Immature natural killer cell (primary cell): ENCODE data around the gene KERA. TPM values are rescaled to one million over a fixed set of nuclear protein-coding genes. Genes with fewer than 3 reads are reported as not detected.
A peak's percentile ranks its signal among the peaks of the same experiment; 100 is the strongest.

Experiments used
- DNase-seq, 3 donors: peaks; one replicate each; pipeline ENCODE4 v3.0.0; 2022; ENCODE audit warnings: mixed read lengths in 1 of 3
- H3K27ac Mint-ChIP-seq, 6 donors: one replicate each; pipeline ENCODE4 v1.8.0; 2020; ENCODE audit warnings: mixed read lengths in 6 of 6, mild to moderate bottlenecking in 5 of 6, inconsistent platforms in 4 of 6, moderate library complexity in 3 of 6
- H3K27me3 Mint-ChIP-seq, 3 donors: one replicate each; pipeline ENCODE4 v1.8.0; 2020 to 2021; ENCODE audit warnings: low read depth in 3 of 3, mild to moderate bottlenecking in 3 of 3, mixed read lengths in 3 of 3, moderate library complexity in 3 of 3, inconsistent platforms in 1 of 3
- H3K36me3 Mint-ChIP-seq, 3 donors: one replicate each; pipeline ENCODE4 v1.8.0; 2020; ENCODE audit warnings: mixed read lengths in 3 of 3, inconsistent platforms in 2 of 3, mild to moderate bottlenecking in 2 of 3
- H3K4me1 Mint-ChIP-seq, 2 donors: one replicate each; pipeline ENCODE4 v1.8.0; 2020; ENCODE audit warnings: inconsistent platforms in 2 of 2, mild to moderate bottlenecking in 2 of 2, mixed read lengths in 2 of 2, moderate library complexity in 1 of 2
- H3K4me3 Mint-ChIP-seq, 5 donors: one replicate each; pipeline ENCODE4 v1.8.0; 2020; ENCODE audit warnings: mild to moderate bottlenecking in 5 of 5, mixed read lengths in 5 of 5, inconsistent platforms in 3 of 5, moderate library complexity in 3 of 5
- H3K9me3 Mint-ChIP-seq, 6 donors: one replicate each; pipeline ENCODE4 v1.8.0; 2020; ENCODE audit warnings: mild to moderate bottlenecking in 6 of 6, mixed read lengths in 6 of 6, inconsistent platforms in 4 of 6, moderate library complexity in 3 of 6
- polyA plus RNA-seq, 3 donors: library from polyadenylated mRNA; unstranded; fragments of 300-500 nt; fragmentation: Illumina TruSeq; gene quantifications; one replicate each; pipeline ENCODE4 v1.2.3, GENCODE V29; 2021

KERA gene
- polyA plus RNA-seq, 3 donors from 2014 or later = not detected

- H3K27me3 Mint-ChIP-seq = peaks cover 0 to 2% (median 0%) of the 10 kb centered on the region in 3 donors
- H3K4me1 Mint-ChIP-seq = no peaks in the 10 kb centered on the region
- H3K27ac Mint-ChIP-seq = no peak overlapping the region
- DNase-seq = no peak
- H3K36me3 Mint-ChIP-seq = no peaks in the 10 kb centered on the region
- H3K9me3 Mint-ChIP-seq = peaks cover 2 to 8% (median 4%) of the 10 kb centered on the region in 6 donors
- H3K4me3 Mint-ChIP-seq = no peak overlapping the region
Measured at GRCh38 chr12:91017511-91018263, 40.1 kb downstream of the KERA start.

DNA sequence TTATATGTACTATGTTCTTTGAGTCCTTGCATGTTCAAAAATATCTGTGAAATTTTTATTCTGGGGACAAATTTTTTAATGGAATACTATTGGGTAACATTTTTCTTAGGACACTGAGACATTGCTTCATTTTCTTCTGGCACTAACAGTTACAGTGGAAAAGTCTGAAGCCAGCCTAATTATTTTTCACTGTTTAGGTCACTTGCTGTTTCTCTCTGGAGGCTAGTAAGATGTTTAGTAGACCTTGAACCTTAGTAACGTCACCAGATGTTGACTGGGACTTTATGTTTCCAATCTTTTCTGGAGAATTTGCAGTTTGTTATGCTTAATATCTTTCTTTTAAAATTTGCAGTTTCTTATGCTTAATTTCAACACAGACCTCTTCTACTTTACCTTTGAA, 40.8 kb downstream of the KERA start:
- H3K4me1 Mint-ChIP-seq = no peaks in the 10 kb centered on the region
- no peak for DNase-seq
- H3K36me3 Mint-ChIP-seq = no peaks in the 10 kb centered on the region
- peaks cover 2 to 8% (median 4%) of the 10 kb centered on the region in 6 donors for H3K9me3 Mint-ChIP-seq
- no peak overlapping the region for H3K4me3 Mint-ChIP-seq
- H3K27ac Mint-ChIP-seq = no peak overlapping the region
- H3K27me3 Mint-ChIP-seq = peaks cover 0 to 2% (median 0%) of the 10 kb centered on the region in 3 donors

- no peak for DNase-seq
- Mint-ChIP-seq H3K4me3 (no peak overlapping the region), H3K27ac (no peak overlapping the region), H3K9me3 (peaks cover 0 to 4% (median 0%) of the 10 kb centered on the region in 6 donors), H3K36me3 (no peaks in the 10 kb centered on the region), H3K27me3 (peaks cover 0 to 11% (median 5%) of the 10 kb centered on the region in 3 donors), H3K4me1 (peaks cover 19 to 30% of the 10 kb centered on the region in 2 donors)
Measured at GRCh38 chr12:91009319-91009950, 48.4 kb downstream of the KERA start.

DNA sequence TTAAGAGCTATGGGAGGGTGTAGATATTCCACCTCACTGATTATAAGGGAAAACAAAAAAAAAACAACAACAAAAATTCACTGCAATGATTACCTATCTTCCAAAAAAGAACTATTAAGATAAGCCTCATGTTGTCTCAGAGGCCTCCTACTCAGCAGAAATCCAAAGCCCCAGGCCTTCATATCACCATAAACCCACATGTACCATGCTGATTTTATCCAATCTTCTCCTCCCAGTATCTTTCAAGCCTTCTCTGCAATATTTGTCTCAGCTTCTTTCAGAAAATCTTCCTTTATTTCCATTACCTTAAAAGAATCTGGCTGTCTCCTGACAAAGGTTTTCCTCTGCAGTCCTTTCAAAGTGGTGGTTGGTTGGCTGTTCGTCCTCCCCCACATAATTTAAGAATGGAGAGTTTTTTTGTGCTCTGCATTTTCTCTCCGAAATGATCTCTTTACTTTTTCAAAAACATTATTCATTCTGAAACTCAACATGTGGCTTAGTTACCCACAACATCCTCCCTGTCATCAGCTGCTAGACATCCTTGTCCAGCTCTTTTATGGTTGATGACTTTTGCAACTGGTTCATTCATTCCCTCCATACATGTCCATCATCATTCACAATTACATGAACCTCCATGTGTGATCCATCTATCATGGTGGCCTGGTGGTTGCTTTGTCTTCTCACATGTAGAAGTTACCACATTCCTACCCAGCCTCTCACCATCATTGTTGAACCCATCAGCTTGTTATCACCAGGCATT, 50.1 kb downstream of the KERA start:
- H3K27ac Mint-ChIP-seq = peak overlapping the region in 1 of 6 donors; percentile 9
- no peaks in the 10 kb centered on the region for H3K36me3 Mint-ChIP-seq
- no peak overlapping the region for H3K4me3 Mint-ChIP-seq
- peaks cover 19 to 30% of the 10 kb centered on the region in 2 donors for H3K4me1 Mint-ChIP-seq
- DNase-seq = peak in 1 of 3 donors; percentile 5
- H3K9me3 Mint-ChIP-seq = peaks cover 0 to 4% (median 0%) of the 10 kb centered on the region in 6 donors
- H3K27me3 Mint-ChIP-seq = peaks cover 0 to 11% (median 2%) of the 10 kb centered on the region in 3 donors

DNA sequence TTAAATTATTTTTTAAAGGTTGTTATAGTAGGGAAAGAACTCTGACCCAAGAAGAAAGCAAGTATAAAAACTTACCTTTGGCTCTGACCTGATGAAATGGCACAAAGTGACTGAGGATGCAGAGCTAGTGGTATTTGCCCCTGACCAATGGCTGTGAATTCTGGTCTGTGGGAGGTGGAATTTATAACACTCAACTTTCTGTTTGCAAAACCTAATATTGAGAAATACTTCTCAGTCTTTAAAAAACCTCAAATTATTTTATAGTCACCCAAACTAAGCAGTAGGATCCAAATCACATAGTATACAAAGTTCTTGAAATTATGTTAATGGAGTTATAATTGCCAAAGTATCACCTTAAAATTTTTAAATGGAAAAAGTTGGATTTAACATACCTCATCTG, 53.0 kb downstream of the KERA start, which contains the start of gene EPYC:
EPYC (minus strand) TSS at position 101 of the 400 bp plus-strand sequence. CDS start 2,407 bp downstream, outside the sequence.
- H3K4me3 Mint-ChIP-seq = no peak within 1 kb of the TSS
- H3K4me1 Mint-ChIP-seq = peaks cover 8 to 16% of the 10 kb centered on the region in 2 donors
- no peak for DNase-seq
- peaks cover 0 to 6% (median 0%) of the 10 kb centered on the region in 3 donors for H3K27me3 Mint-ChIP-seq
- no peaks in the 10 kb centered on the region for H3K36me3 Mint-ChIP-seq
- peaks cover 0 to 5% (median 0%) of the 10 kb centered on the region in 6 donors for H3K9me3 Mint-ChIP-seq
- H3K27ac Mint-ChIP-seq = no peak within 1 kb of the TSS

- no peak overlapping the region for H3K27ac Mint-ChIP-seq
Measured at GRCh38 chr12:91003737-91004136, 54.1 kb downstream of the KERA start.

GRCh38 chr12:91001306-91001705, 56.5 kb downstream of the KERA start:
- Mint-ChIP-seq H3K27ac (no peak overlapping the region), H3K36me3 (no peaks in the 10 kb centered on the region), H3K9me3 (peaks cover 0 to 2% (median 0%) of the 10 kb centered on the region in 6 donors), H3K27me3 (no peaks in the 10 kb centered on the region), H3K4me1 (no peaks in the 10 kb centered on the region), H3K4me3 (no peak overlapping the region)
- DNase-seq = no peak

More at GRCh38 chr12:91003737-91004136, 54.1 kb downstream of the KERA start:
- H3K9me3 Mint-ChIP-seq = peaks cover 0 to 5% (median 0%) of the 10 kb centered on the region in 6 donors
- no peaks in the 10 kb centered on the region for H3K36me3 Mint-ChIP-seq
- no peak overlapping the region for H3K4me3 Mint-ChIP-seq
- H3K4me1 Mint-ChIP-seq = peaks cover 8 to 15% of the 10 kb centered on the region in 2 donors
- peaks cover 0 to 6% (median 0%) of the 10 kb centered on the region in 3 donors for H3K27me3 Mint-ChIP-seq
- no peak for DNase-seq

Other genes starting within 250 kb of the KERA start
- gene CCER1, start 102.8 kb downstream of the KERA start, polyA plus RNA-seq = not detected
- gene EPYC, start 53.1 kb downstream of the KERA start, polyA plus RNA-seq = not detected
- not detected for gene LUM, start 53.5 kb upstream of the KERA start, polyA plus RNA-seq
- gene DCN, start 124.8 kb upstream of the KERA start, polyA plus RNA-seq = not detected